IPS-NIHi11 (cell line): Measurements from ENCODE around the gene MAMLD1.
"Not testable (repeated sequence)": the region's sequence is repeated elsewhere in the genome, so short reads cannot be mapped to it uniquely, and the experiment has no call there.

Source experiments
- DNase-seq: peaks from one replicate; pipeline ENCODE4 v3.0.0; 2012; ENCODE audit warnings: mixed read lengths, low spot score

Gene MAMLD1

GRCh38 chrX:150362599-150363481 lies at the start of gene MAMLD1:
TSS of gene MAMLD1 (plus strand) at chrX:150363317. CDS start at chrX:150445517, 82,200 bp downstream.
- DNase-seq = peak; percentile 25

GRCh38 chrX:150313514-150313913 lies 49.6 kb upstream of the MAMLD1 start:
- no peak for DNase-seq

GRCh38 chrX:150314186-150314585 lies 48.9 kb upstream of the MAMLD1 start:
- no peak for DNase-seq

- no peak for DNase-seq
Observed at GRCh38 chrX:150316564-150316963, 46.6 kb upstream of the MAMLD1 start.

GRCh38 chrX:150323020-150323419 lies 40.1 kb upstream of the MAMLD1 start:
- DNase-seq = no peak

GRCh38 chrX:150324035-150324728 lies 38.9 kb upstream of the MAMLD1 start:
- no peak for DNase-seq

- DNase-seq = no peak
Observed at GRCh38 chrX:150324919-150325318, 38.2 kb upstream of the MAMLD1 start.

- no peak for DNase-seq
Observed at GRCh38 chrX:150326541-150327247, 36.4 kb upstream of the MAMLD1 start.

- peak; percentile 18 for DNase-seq
Observed at GRCh38 chrX:150329282-150329681, 33.8 kb upstream of the MAMLD1 start.

GRCh38 chrX:150329868-150330267 lies 33.2 kb upstream of the MAMLD1 start:
- DNase-seq = no peak

- no peak for DNase-seq
Observed at GRCh38 chrX:150332023-150332422, 31.1 kb upstream of the MAMLD1 start.

GRCh38 chrX:150334100-150334499 lies 29.0 kb upstream of the MAMLD1 start:
- DNase-seq = no peak

GRCh38 chrX:150334981-150335380 lies 28.1 kb upstream of the MAMLD1 start:
- no peak for DNase-seq

GRCh38 chrX:150337026-150337425 lies 26.1 kb upstream of the MAMLD1 start:
- no peak for DNase-seq

- DNase-seq = no peak
Observed at GRCh38 chrX:150337536-150337935, 25.6 kb upstream of the MAMLD1 start.

- DNase-seq = no peak
Observed at GRCh38 chrX:150338615-150339014, 24.5 kb upstream of the MAMLD1 start.

- no peak for DNase-seq
Observed at GRCh38 chrX:150339736-150340135, 23.4 kb upstream of the MAMLD1 start.

- not testable (repeated sequence) for DNase-seq
Observed at GRCh38 chrX:150340326-150340725, 22.8 kb upstream of the MAMLD1 start.

GRCh38 chrX:150347471-150347870 lies 15.6 kb upstream of the MAMLD1 start:
- DNase-seq = no peak

- DNase-seq = peak; percentile 33
Observed at GRCh38 chrX:150348365-150348764, 14.8 kb upstream of the MAMLD1 start.

GRCh38 chrX:150352114-150352513 lies 11.0 kb upstream of the MAMLD1 start:
- DNase-seq = no peak

- no peak for DNase-seq
Observed at GRCh38 chrX:150352581-150352980, 10.5 kb upstream of the MAMLD1 start.

GRCh38 chrX:150355913-150356312 lies 7.2 kb upstream of the MAMLD1 start:
- no peak for DNase-seq
